HEK293 (cell line): ENCODE results near the gene STARD6.

Experiments used
- CTCF ChIA-PET: fragments of 350-600 bp; formaldehyde crosslinking; extraction: SDS; loops from one replicate; lab custom pipeline; 2021; ENCODE audit warnings: antibody characterized with exemption; lab: Yijun Ruan, JAX
- POLR2A ChIA-PET: fragments of 300-600 bp; formaldehyde crosslinking; extraction: SDS; loops from one replicate; lab custom pipeline; 2020; ENCODE audit warnings: antibody characterized with exemption, inconsistent platforms; lab: Yijun Ruan, JAX
- H3K27ac ChIP-seq: fragments of 200-500 bp; sonication (Bioruptor generic); 2 replicates; pipeline ENCODE4 v1.5.1; 2014; ENCODE audit warnings: low read depth, low read length, control low read depth, inconsistent platforms; ENCODE audit errors: extremely low read depth
- H3K36me3 ChIP-seq, 2 experiments: fragments of 200-500 bp in 1 of 2; sonication (Bioruptor generic) in 1 of 2; 1 replicate in 1 of 2; 2 replicates in 1 of 2; pipeline ENCODE4 v1.5.1; 2014 to 2017; ENCODE audit warnings: inconsistent platforms in 2 of 2, low read length in 2 of 2; ENCODE audit not compliant: control insufficient read depth in 2 of 2, insufficient read depth in 1 of 2
- H3K4me1 ChIP-seq: fragments of 200-500 bp; sonication (Bioruptor generic); 2 replicates; pipeline ENCODE4 v1.5.1; 2014; ENCODE audit warnings: mild to moderate bottlenecking, low read length, inconsistent platforms; ENCODE audit not compliant: control insufficient read depth, insufficient read depth
- H3K4me3 ChIP-seq: 2 replicates; pipeline ENCODE4 v1.5.1; 2011; ENCODE audit warnings: low read depth, mild to moderate bottlenecking, control low read depth, low read length, moderate library complexity
- H3K9me3 ChIP-seq: fragments of 200-500 bp; sonication (Bioruptor generic); 2 replicates; pipeline ENCODE4 v1.5.1; 2014; ENCODE audit warnings: low read depth, low read length, inconsistent platforms; ENCODE audit not compliant: control insufficient read depth, insufficient read depth
- HOXC10 ChIP-seq: sonication (generic); formaldehyde crosslinking; IDR thresholded peaks from 2 replicates; pipeline ENCODE4 v1.8.1; 2023; ENCODE audit warnings: mild to moderate bottlenecking, missing genetic modification reagents
- KLF10 ChIP-seq: fragments of 450-650 bp; IDR thresholded peaks from 2 replicates; pipeline ENCODE4 v1.5.1; 2018; ENCODE audit warnings: missing biosample characterization, mild to moderate bottlenecking, missing genetic modification characterization
- MZF1 ChIP-seq: fragments of 450-650 bp; formaldehyde crosslinking; IDR thresholded peaks from 2 replicates; pipeline ENCODE4 v1.5.1; 2017; ENCODE audit warnings: missing biosample characterization, missing genetic modification characterization, borderline replicate concordance
- ZBTB17 ChIP-seq: fragments of 450-650 bp; formaldehyde crosslinking; IDR thresholded peaks from 2 replicates; pipeline ENCODE4 v1.5.1; 2016; ENCODE audit warnings: missing biosample characterization, missing genetic modification characterization
- ZEB2 ChIP-seq: fragments of 450-650 bp; formaldehyde crosslinking; IDR thresholded peaks from 2 replicates; pipeline ENCODE4 v1.5.1; 2016; ENCODE audit warnings: missing biosample characterization, missing genetic modification characterization
- ZNF10 ChIP-seq: fragments of 450-650 bp; formaldehyde crosslinking; IDR thresholded peaks from 2 replicates; pipeline ENCODE4 v1.5.1; 2017; ENCODE audit warnings: missing biosample characterization, missing genetic modification characterization
- ZNF132 ChIP-seq: fragments of 450-650 bp; formaldehyde crosslinking; IDR thresholded peaks from 2 replicates; pipeline ENCODE4 v1.5.1; 2017; ENCODE audit warnings: missing biosample characterization, missing genetic modification characterization, borderline replicate concordance
- ZNF138 ChIP-seq: fragments of 450-650 bp; formaldehyde crosslinking; IDR thresholded peaks from 2 replicates; pipeline ENCODE4 v1.5.1; 2016; ENCODE audit warnings: missing biosample characterization, missing genetic modification characterization, borderline replicate concordance
- ZNF362 ChIP-seq: fragments of 450-650 bp; formaldehyde crosslinking; IDR thresholded peaks from 2 replicates; pipeline ENCODE4 v1.5.1; 2016; ENCODE audit warnings: missing biosample characterization, missing genetic modification characterization
- ZNF514 ChIP-seq: fragments of 450-650 bp; formaldehyde crosslinking; IDR thresholded peaks from 2 replicates; pipeline ENCODE4 v1.5.1; 2016; ENCODE audit warnings: missing biosample characterization, missing genetic modification characterization
- ZNF530 ChIP-seq: fragments of 450-650 bp; formaldehyde crosslinking; IDR thresholded peaks from 2 replicates; pipeline ENCODE4 v1.5.1; 2016; ENCODE audit warnings: low read depth, missing biosample characterization, missing genetic modification characterization
- ZNF629 ChIP-seq: fragments of 450-650 bp; formaldehyde crosslinking; IDR thresholded peaks from 2 replicates; pipeline ENCODE4 v1.5.1; 2017; ENCODE audit warnings: missing biosample characterization, missing genetic modification characterization
- ZNF654 ChIP-seq: fragments of 450-650 bp; formaldehyde crosslinking; IDR thresholded peaks from 2 replicates; pipeline ENCODE4 v1.5.1; 2016; ENCODE audit warnings: low read depth, missing biosample characterization, missing genetic modification characterization
- ZNF837 ChIP-seq: fragments of 450-650 bp; formaldehyde crosslinking; IDR thresholded peaks from 2 replicates; pipeline ENCODE4 v1.5.1; 2016; ENCODE audit warnings: missing biosample characterization, missing genetic modification characterization
- TF ChIP-seq, protein P1 (sequence below): fragments of 450-650 bp; formaldehyde crosslinking; IDR thresholded peaks from 2 replicates; pipeline ENCODE4 v1.5.1; 2016; ENCODE audit warnings: missing biosample characterization, missing genetic modification characterization
- TF ChIP-seq, protein P2 (sequence below): fragments of 450-650 bp; formaldehyde crosslinking; IDR thresholded peaks from 2 replicates; pipeline ENCODE4 v1.5.1; 2016; ENCODE audit warnings: missing biosample characterization, missing genetic modification characterization

The STARD6 gene

DNA sequence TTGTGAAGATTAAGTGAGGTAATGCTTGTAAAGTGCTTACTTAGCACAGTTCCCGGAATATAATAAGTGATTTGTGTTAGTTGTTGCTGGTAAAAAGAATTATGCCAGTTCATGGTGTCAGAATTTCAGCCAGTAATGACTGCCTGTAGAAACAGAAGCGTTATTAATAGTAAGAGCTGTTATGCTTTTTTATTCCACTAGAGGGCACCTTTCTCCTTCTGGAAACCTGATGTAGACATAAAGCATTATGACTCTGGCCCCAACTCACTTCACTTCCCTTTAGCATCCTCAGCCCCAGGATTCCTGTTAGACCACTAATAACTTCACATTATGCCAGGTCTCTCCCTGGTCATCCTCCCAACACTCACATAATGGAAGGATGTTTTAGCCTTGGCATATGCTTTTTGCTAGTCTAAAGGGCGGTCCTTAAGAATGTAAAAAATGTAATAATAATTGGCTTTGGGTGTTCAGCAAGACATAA is 34.9 kb upstream of the STARD6 start:
- Histone ChIP-seq H3K4me3 (no peak overlapping the region), H3K9me3 (no peaks in the 10 kb centered on the region), H3K27ac (no peak overlapping the region), H3K4me1 (no peaks in the 10 kb centered on the region), H3K36me3 (no peaks in the 10 kb centered on the region)
- TF ChIP-seq ZNF654 (tag by site-specific recombination) (peak; percentile 61), ZNF362 (no peak)
- TF ChIP-seq, protein P1, sequence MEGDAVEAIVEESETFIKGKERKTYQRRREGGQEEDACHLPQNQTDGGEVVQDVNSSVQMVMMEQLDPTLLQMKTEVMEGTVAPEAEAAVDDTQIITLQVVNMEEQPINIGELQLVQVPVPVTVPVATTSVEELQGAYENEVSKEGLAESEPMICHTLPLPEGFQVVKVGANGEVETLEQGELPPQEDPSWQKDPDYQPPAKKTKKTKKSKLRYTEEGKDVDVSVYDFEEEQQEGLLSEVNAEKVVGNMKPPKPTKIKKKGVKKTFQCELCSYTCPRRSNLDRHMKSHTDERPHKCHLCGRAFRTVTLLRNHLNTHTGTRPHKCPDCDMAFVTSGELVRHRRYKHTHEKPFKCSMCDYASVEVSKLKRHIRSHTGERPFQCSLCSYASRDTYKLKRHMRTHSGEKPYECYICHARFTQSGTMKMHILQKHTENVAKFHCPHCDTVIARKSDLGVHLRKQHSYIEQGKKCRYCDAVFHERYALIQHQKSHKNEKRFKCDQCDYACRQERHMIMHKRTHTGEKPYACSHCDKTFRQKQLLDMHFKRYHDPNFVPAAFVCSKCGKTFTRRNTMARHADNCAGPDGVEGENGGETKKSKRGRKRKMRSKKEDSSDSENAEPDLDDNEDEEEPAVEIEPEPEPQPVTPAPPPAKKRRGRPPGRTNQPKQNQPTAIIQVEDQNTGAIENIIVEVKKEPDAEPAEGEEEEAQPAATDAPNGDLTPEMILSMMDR (tag by site-specific recombination): peak; percentile 43; the same call in 1 of the 2 replicates
- CTCF ChIA-PET: interaction anchor here (0.6 to 2.1 kb wide), 18 partner anchors 10 to 1509 kb away, joined by 3 to 22 read pairs (median 4); partner anchors contain the start of genes C18orf54 and STARD6
- POLR2A ChIA-PET: interaction anchor here (0.7 to 2.1 kb wide), 2 partner anchors 35 to 276 kb away, joined by 3 to 5 read pairs; partner anchors contain the start of genes C18orf54 and STARD6

- Histone ChIP-seq H3K4me1 (no peaks in the 10 kb centered on the region), H3K9me3 (no peaks in the 10 kb centered on the region), H3K4me3 (no peak overlapping the region), H3K27ac (no peak overlapping the region), H3K36me3 (no peaks in the 10 kb centered on the region)
- POLR2A ChIA-PET: no interaction called here
- CTCF ChIA-PET: interaction anchor here (0.7 to 1.7 kb wide), 4 partner anchors 21 to 280 kb away, joined by 3 to 4 read pairs (median 3); no protein-coding TSS in a partner anchor
- TF ChIP-seq HOXC10 (no peak), ZNF10 (tag by site-specific recombination) (no peak), ZNF530 (tag by site-specific recombination) (0 out of 2 replicates have a peak, but pooled peaks have one; percentile 22), ZNF629 (no peak), KLF10 (tag by site-specific recombination) (no peak)
- TF ChIP-seq, protein P2, sequence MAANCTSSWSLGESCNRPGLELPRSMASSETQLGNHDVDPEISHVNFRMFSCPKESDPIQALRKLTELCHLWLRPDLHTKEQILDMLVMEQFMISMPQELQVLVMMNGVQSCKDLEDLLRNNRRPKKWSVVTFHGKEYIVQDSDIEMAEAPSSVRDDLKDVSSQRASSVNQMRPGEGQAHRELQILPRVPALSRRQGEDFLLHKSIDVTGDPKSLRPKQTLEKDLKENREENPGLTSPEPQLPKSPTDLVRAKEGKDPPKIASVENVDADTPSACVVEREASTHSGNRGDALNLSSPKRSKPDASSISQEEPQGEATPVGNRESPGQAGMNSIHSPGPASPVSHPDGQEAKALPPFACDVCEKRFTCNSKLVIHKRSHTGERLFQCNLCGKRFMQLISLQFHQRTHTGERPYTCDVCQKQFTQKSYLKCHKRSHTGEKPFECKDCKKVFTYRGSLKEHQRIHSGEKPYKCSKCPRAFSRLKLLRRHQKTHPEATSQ (tag by site-specific recombination): no peak
Observed at GRCh38 chr18:54390838-54391237, 33.2 kb upstream of the STARD6 start.

- POLR2A ChIA-PET: interaction anchor here (1.1 kb wide), 1 partner anchor 32 kb away, joined by 5 read pairs; the partner anchor contains the start of genes C18orf54 and STARD6
- Histone ChIP-seq H3K36me3 (no peaks in the 10 kb centered on the region), H3K9me3 (no peaks in the 10 kb centered on the region), H3K27ac (no peak overlapping the region), H3K4me1 (no peaks in the 10 kb centered on the region), H3K4me3 (no peak overlapping the region)
- TF ChIP-seq ZBTB17 (tag by site-specific recombination): no peak
- TF ChIP-seq KLF10 (tag by site-specific recombination): no peak
- no peak for TF ChIP-seq ZNF132 (tag by site-specific recombination)
- no peak for TF ChIP-seq ZNF837 (tag by site-specific recombination)
- no peak for TF ChIP-seq MZF1 (tag by site-specific recombination)
- no peak for TF ChIP-seq ZNF514 (tag by site-specific recombination)
- TF ChIP-seq ZEB2: 0 out of 2 replicates have a peak, but pooled peaks have one; percentile 3
- TF ChIP-seq ZNF138: no peak
- CTCF ChIA-PET: no interaction called here
Observed at GRCh38 chr18:54389143-54389505, 31.5 kb upstream of the STARD6 start.
